SK-N-SH treated with all-trans-retinoic acid at 6 μM for 48 hours (cell line): Measurements from ENCODE around the gene C18orf54.

ENCODE experiments used
- ESRRG ChIP-seq: fragments of 250-450 bp; sonication (Bioruptor Pico); IDR thresholded peaks from 2 replicates; pipeline ENCODE4 v1.6.1; 2021; ENCODE audit warnings: mild to moderate bottlenecking
- PATZ1 ChIP-seq: fragments of 250-450 bp; sonication (Bioruptor Pico); IDR thresholded peaks from 2 replicates; pipeline ENCODE4 v1.8.0; 2020; ENCODE audit warnings: mild to moderate bottlenecking, moderate library complexity, borderline replicate concordance
- TSHZ2 ChIP-seq: fragments of 250-450 bp; sonication (Bioruptor Pico); IDR thresholded peaks from 2 replicates; pipeline ENCODE4 v1.5.0; 2020; ENCODE audit warnings: mild to moderate bottlenecking, moderate library complexity

GRCh38 chr18:54357082-54357659 lies 535 bp upstream of the C18orf54 start:
- no peak for TF ChIP-seq PATZ1 (CRISPR knock-in tag)
- no peak for TF ChIP-seq TSHZ2 (CRISPR knock-in tag)
- no peak for TF ChIP-seq ESRRG (CRISPR knock-in tag)
